ENCODE data around the gene GTF3C4.
A peak's percentile ranks its signal among the peaks of the same experiment; 100 is the strongest.

GTF3C4 gene, protein sequence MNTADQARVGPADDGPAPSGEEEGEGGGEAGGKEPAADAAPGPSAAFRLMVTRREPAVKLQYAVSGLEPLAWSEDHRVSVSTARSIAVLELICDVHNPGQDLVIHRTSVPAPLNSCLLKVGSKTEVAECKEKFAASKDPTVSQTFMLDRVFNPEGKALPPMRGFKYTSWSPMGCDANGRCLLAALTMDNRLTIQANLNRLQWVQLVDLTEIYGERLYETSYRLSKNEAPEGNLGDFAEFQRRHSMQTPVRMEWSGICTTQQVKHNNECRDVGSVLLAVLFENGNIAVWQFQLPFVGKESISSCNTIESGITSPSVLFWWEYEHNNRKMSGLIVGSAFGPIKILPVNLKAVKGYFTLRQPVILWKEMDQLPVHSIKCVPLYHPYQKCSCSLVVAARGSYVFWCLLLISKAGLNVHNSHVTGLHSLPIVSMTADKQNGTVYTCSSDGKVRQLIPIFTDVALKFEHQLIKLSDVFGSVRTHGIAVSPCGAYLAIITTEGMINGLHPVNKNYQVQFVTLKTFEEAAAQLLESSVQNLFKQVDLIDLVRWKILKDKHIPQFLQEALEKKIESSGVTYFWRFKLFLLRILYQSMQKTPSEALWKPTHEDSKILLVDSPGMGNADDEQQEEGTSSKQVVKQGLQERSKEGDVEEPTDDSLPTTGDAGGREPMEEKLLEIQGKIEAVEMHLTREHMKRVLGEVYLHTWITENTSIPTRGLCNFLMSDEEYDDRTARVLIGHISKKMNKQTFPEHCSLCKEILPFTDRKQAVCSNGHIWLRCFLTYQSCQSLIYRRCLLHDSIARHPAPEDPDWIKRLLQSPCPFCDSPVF

DNA sequence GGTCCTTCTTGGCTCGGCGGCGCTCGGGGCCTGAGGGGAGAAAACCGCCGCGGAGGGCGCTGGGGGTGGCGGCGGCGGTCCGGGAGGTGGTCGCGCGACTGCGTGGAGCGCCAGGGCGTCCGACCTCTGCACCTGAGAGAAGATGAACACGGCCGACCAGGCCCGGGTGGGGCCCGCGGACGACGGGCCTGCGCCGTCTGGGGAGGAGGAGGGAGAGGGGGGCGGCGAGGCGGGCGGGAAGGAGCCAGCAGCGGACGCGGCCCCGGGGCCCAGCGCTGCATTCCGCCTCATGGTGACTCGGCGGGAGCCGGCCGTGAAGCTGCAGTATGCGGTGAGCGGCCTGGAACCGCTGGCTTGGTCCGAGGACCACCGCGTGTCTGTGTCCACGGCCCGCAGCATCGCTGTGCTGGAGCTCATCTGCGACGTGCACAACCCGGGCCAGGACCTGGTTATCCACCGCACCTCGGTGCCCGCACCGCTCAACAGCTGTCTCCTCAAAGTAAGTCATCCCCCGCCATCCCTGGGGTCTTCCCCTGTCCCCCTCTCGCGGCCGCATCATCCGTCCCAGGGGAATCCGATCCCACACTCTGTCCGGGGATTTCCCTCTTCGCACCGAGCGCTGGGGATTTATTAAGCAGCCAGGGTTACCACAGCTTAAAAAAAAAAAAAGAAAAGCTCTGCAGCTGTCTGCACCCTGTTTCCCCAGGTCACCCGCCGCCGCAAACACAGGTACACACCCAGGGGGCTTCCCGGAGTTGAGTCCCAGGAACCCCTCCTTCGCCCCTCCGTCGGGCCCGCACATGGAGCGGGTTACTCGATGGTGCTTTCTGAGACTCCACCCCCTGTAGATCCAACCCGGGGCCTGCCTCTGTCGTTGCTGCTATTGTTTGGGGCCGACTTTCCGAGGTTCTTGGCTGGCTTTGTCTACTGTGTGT is at the start of gene GTF3C4:
Gene GTF3C4, plus strand, starts transcription at position 8 of the 935 bp plus-strand sequence. Its CDS starts 135 bp downstream, at position 143.
- peak; percentile 6 for DNase-seq (ENCODE audit: low read depth)

DNA sequence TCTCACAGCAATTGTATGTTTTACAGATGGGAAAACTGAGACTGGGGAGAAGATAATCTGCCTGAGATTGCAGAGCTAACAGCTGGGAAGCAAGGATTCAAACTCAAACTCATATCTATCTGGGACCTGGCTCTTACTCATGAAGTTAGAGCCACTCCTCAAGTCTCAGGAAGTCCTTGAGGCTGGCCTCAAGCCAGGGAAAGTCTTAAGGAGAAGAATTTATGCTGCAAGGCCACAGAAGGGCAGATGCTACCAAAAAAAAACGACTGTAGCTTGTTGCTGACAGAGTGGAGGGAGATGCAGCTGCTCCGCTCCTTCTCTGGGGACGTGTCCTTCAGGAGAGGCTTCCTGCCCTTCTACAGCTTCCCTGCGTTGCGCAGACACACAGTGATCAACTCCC is 48.1 kb upstream of the GTF3C4 start:
- no peak for DNase-seq (ENCODE audit: low read depth)

DNA sequence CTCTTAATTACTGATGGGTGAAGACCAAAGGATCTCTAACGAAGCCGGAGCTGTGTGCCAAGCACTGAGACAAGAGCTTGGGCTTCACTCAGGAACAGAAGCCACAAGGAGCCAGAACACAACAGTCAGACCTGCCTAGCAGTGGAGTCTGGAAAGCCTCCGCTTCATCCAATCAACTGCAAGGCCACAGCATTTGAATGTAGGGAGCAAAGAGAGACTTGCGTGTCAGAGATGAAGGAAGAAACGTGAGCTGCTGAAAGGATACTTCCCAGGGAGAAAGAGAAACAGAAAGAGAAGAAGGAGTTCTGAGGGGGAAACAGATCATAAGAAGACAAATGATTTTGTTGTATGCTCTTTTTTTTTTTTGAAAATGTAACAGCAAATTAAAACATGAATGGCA is 44.0 kb upstream of the GTF3C4 start:
- no peak for DNase-seq (ENCODE audit: low read depth)

DNA sequence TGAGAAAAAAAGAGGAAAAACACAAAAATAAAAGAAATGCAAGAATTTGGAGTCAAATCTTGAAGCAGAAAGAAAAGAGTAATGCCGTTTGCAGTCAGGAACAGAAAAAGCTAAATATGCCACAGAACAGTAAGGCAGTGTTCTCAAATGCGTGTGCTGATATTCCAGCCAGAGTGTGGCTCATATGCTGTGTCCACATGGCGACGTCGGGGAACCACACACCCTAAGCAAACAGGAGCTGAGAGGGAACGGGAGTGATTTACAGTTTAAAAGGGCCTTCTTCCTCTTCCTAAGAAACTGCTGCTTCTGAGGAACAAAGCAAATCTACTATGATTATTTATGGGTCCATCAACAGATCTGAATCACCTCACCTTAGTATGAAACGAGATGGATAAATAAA is 43.2 kb upstream of the GTF3C4 start:
- no peak for DNase-seq (ENCODE audit: low read depth)

DNA sequence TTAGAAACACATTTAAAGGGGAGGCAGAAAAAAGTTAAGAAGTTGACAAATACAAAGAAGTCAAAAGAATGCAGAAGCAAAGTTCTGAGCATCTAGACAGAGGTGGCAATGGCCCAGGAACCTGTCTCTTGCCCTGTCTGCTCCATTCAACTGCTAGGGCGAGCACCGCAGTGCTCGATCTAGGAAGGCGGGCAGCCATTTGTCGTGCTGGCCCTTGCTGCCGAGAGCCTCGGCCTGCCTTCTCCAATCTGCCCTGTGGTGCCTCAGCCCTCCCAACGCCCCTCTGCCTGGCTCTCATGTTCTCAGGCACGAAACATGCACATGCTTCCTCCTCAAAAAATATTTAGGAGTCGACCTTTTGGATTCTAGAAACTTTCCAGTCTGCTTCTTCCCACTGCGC is 42.7 kb upstream of the GTF3C4 start:
- DNase-seq (ENCODE audit: low read depth) = no peak

DNA sequence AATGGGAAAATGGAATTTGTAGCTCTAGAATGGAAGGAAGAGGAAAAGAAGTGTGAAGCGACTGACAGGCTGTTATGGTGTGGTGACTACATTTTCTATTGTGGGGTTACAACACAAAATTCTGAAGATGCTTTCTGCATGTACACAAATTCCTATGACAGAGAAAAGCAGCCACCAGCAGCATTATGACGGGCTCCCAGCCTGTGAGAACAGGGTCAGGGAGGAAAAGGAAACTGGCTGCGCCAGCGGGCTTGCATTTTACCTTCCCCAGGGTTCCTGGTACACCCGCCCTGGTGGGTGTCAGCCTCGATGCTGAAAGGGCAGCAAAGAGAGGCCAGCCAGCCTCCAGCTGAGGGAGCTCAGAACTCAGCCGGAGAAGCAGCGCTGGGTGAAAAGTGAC is 41.5 kb upstream of the GTF3C4 start:
- no peak for DNase-seq (ENCODE audit: low read depth)

DNA sequence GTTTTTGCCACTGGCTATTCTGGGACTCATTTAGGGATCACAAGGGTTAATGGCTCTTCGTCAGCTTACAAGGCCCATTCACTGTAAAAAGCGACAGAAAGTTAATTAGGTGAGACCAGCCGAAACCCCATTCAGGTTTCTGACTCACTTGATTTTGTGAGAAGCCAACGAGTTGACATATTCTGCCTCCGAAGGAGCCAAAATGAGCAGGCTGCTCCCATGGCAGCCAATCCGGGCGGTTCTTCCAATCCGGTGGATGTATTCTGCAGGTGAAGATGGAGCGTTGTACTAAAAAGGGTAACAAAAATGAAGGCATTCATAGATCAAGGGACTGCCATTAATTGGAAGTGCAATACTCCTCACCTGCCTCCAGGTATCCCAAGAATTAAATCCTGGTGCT is 40.1 kb upstream of the GTF3C4 start:
- no peak for DNase-seq (ENCODE audit: low read depth)

DNA sequence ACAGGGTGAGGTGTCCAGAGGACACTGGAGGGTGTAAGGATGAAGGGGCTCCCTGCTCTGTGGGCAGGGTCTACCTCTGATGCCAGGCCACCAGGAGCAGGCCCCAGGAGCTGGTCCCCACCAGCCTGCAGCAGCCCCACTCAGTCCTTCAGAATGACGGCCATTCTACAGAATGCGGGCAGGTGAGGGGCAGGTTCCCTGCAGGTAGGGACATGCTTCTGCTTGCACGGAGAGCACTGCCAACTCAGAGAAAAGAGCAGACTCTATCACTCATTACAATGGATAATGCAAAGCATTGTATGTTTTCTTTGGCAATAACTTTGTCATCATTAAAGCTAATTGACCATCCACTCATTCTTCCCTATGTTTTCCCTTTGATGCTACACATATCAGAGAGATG is 39.5 kb upstream of the GTF3C4 start:
- DNase-seq (ENCODE audit: low read depth) = no peak

DNA sequence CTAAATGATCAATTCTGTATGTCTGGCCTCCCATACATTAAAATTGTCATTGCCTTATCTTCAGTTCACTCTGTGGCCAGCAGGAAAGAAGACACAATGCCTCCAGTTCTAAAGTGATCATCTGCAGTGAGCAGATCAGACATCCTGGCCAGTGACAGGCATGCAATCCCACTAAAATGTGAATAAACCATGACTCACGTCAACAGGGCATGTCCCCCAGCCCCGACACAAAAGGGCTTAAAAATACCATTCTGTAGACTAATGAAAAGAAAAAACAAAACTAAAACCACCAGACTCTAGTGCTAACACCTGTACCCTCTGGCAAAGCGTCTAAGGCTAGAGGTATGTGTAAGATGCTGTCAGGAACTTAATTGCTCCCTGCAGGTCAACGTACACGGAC is 39.0 kb upstream of the GTF3C4 start:
- no peak for DNase-seq (ENCODE audit: low read depth)

DNA sequence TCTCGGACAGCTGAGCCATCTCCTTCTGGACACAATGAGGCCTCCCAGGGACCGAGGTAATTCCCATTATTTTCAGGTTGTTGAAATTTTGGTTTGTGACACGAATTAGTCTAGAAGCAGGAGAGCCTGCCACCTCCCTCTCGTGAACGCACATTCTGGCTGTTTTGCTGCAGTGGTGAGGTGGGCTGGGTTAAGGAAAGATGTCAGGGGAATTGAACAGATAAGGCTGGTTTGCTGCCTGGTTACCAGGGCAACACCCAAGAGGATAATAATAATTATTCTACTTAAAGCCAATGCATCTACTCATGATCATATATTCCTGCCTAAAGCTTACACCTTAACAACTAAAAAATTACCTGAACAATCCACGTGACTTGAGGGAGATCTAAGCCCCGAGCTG is 38.6 kb upstream of the GTF3C4 start:
- no peak for DNase-seq (ENCODE audit: low read depth)

DNA sequence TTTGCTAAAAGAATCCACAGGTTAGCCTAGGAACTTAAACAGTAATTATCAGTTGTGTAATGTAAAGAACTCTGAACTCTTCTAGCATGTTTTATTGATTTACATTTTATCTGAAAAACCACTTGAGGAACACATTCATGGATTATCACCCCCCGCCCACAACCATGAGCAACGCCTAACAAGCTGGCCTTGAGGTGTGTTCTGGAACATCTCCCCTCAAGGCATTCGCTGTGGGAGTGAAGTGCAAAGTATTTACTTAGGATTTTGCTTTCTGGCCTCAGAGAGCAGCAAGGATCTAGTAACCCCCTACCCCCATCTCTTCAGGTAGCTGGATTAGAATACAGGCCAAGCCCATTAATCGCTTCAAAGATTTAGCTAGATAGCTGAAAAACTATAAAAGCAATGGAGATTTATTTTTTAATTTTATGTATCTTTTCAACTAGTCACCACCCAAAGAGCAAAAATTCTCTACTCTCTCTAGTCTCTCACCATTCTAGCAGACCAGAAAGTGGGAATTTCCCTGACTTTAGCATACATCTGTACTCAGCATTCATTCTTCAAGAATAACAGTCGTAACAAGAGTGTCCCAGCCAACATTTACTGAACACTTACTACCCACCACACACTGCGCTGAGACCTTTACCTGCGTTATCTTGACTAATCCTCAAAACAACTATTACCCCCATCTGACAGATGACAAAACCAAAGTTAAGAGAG is 37.7 kb upstream of the GTF3C4 start:
- no peak for DNase-seq (ENCODE audit: low read depth)

DNA sequence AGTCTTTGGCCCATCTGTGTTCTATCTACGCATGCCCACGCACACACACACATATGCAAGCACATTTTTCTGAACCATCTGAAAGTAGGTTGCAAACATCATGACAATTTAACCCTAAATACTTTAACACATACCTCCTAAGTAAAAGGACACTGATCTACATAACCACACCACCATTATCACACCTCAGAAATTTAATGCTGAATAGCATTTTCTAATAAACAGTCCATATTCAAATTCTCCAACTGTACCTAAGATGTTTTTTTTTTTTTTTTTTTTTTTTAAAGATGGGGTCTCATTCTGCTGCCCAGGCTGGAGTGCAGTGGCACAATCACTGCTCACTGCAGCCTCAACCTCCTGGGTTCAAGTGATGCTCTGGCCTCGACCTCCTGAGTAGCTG is 35.9 kb upstream of the GTF3C4 start:
- DNase-seq (ENCODE audit: low read depth) = no peak

DNA sequence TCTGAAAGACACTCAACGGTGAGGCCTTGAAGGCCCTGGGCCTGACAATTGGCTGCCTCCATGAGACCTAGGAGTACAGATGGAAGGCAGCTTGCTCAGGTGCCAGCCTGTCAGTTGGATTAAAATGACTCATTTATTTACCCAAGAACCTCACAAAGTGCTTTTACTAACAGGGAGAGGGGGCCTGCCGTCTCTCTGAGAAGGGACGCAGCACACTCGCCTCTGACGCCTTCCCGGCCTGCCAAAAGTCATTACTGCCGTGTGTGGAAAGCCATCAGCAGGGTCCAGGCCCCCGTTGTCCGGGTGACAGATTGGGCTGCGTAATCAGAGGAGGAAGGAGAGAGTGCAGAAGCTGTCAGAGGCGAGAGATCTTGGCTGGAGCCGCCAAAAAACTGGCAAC is 32.9 kb upstream of the GTF3C4 start:
- no peak for DNase-seq (ENCODE audit: low read depth)

DNA sequence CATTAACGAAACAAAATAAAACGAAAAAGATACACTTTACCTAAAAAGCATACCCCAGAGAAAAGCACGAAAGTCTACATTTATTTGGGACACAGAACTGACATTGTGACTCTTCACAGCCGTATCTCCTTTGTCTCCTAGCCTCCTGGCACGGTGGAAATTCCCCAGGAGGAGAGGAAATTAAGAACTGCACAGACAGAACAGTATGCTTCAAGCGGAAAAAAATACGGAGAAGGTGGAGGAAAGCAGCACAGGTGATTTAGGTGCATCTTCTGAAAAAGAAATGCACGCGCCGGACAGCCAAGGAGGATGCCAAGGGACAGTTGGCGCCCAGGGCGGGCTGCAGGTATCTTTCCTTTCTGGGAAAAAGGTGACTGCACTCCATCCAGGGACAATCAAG is 32.5 kb upstream of the GTF3C4 start:
- DNase-seq (ENCODE audit: low read depth) = no peak

DNA sequence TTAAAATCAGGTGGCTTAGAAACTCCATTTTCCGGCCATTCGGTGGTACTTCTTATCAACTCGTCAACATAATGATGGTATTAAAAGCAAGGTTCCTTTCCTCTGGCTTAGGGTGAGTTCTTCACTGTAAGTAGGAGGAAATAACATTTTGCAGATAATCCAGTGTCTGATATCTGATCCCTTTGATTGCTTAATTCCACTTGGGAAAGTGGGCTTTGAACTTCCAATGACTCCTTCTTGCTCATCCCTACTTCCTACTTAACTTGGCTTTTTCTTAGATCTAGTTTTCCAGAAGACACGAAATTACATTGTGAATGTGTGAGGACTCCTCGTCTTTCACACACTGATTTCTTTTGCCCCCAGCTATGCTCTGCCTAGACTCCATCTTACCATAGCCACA is 32.0 kb upstream of the GTF3C4 start:
- peak; percentile 8 for DNase-seq (ENCODE audit: low read depth)

DNA sequence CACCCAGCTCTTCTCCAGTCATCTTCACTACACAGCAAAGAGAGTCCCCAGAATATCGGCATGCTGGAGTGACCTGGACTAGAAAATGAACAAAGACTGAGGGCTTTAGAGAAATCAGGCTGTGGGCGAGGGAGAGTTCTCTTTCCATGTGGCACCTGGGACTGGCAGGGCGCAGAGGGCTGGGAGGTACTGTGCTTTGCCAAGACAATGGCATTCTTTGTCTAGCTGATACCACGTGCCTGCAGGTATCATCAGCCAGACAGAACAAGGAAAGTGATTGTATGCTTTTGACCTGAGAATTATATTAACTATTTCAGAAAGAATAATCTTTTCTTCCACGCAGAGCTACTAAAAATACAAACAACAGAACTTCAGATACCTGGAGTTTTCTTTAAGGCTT is 30.9 kb upstream of the GTF3C4 start:
- DNase-seq (ENCODE audit: low read depth) = no peak

DNA sequence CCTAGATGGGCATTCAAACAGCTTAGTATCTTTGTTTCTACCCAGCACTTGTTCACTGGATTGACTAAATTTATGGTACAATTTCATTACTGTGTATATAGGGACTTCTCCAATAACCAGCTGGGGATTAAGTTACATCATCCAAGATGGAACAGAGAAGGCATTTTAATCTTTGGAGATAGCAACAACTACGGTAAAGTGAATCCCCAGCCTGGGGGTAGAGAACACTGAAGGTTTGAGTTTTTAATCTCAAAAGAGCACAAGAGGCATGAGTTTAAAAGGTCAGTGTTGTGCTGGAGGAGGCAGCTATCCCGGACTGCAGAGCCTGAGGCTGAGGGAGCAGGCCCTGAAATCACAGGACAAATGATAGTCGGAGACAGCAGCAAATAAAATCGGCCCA is 29.0 kb upstream of the GTF3C4 start:
- DNase-seq (ENCODE audit: low read depth) = no peak

DNA sequence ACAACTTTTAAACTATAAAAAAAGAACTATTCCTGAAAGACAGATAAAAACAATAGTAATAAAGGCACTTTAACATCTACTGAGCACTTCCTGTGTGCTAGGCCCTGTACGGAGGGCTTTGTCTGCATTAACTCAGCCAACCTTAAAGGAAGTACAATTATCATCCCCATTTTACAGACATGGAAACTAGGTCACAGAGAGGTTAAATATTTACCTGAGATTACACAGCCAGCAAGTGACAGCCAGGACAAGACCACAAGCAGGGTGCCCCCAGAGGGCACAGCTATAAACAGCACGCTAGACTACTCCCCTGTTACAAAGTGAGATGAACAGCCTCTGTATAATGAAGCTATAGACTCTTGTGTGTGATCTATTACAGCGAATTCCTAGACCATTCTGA is 26.0 kb upstream of the GTF3C4 start:
- no peak for DNase-seq (ENCODE audit: low read depth)

DNA sequence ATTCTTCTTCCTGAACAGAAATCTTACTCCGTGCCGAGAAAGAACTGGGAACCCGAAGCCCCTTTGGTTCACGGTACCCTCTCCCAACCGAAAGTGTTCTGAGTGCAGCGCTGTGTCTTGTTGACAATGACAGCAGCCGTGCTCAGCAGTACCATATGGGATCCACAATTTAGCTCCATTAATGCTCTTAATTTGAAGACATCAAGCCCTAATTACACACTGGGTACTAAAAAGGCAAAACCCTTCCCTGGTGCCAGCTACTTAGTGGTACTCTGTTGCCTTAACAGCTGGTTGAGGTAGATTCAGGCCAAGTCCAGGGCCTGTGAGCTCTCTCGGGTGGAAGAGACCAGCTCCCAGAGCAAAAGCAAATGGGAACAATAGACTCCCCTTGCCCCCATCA is 25.0 kb upstream of the GTF3C4 start:
- DNase-seq (ENCODE audit: low read depth) = no peak

DNA sequence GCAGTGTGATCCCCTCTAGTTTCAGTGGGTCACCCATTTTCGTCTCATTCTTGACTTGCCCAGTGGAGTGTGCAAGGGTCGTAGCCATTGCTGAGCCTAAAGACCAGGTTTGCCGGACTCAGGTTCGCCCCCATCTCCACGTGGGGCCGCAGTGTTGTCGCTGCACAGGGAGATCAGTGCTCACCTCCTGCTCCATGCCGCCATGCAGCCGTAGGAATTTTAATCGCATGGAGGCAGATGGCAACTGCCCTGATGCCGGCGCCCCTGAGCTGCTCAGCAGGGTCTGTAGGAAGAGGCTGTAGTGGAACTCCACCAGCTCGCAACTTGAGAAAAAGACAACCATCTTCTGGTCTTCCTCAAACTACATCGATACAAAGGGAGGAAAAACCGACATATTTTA is 24.6 kb upstream of the GTF3C4 start:
- no peak for DNase-seq (ENCODE audit: low read depth)

DNA sequence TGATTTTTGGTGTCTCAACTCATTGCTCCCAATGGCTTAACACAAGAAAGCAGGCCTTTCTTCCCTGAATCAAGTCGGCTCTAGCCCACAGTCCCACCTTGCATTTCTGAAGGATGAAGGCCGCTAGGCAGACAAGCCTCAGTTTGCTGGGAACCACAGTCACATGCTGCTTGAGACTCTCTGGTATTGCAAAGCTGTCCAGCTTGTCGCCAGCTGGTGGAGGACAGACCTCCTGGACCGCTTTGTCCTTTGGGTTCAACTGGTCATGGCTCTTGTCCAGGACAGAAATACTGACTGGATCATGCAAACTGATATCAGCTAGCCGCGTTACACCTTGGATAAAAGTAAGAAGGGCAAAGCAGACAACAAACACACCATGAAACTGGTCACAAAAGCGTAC is 23.5 kb upstream of the GTF3C4 start:
- DNase-seq (ENCODE audit: low read depth) = no peak

DNA sequence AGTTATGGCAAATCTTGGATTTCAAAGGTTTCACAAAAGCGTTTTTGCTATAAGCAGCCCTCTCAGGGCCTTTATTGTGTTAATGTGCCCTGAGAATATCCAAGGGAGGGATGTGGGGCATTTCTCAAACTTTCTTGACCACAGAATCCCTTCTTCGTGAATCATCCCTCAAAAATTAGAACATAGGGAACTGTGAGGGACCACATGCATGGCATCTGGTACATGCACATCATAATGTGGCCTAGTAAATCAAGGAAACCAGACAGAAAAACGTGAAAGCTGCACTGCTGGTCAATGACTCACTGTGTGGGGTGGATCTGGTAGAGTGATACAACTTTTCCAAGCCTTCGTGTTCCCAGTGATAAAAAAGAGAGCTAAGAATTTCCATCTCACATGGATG is 22.9 kb upstream of the GTF3C4 start:
- DNase-seq (ENCODE audit: low read depth) = peak; percentile 98
